HG02571 (cell line): Measurements from ENCODE around the gene PLEKHN1.
"Not testable (repeated sequence)": the region's sequence is repeated elsewhere in the genome, so short reads cannot be mapped to it uniquely, and the experiment has no call there.

Source experiments
- ATAC-seq: cut with Tn5 transposase; IDR thresholded peaks from one replicate; pipeline ENCODE4 v1.9.1; 2021; ENCODE audit warnings: mild to moderate bottlenecking, moderate library complexity; ENCODE audit not compliant: unreplicated experiment

PLEKHN1 gene

GRCh38 chr1:941588-942383, 24.5 kb upstream of the PLEKHN1 start:
- no peak for ATAC-seq

DNA sequence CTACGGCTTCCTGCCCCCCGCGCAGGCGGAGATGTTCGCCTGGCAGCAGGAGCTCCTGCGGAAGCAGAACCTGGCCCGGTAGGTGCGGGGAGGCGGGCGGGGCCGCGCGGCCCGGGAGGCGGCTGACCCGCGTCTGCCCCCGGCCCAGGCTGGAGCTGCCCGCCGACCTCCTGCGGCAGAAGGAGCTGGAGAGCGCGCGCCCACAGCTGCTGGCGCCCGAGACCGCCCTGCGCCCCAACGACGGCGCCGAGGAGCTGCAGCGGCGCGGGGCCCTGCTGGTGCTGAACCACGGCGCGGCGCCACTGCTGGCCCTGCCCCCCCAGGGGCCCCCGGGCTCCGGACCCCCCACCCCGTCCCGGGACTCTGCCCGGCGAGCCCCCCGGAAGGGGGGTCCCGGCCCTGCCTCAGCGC, 23.9 kb upstream of the PLEKHN1 start:
- no peak for ATAC-seq

DNA sequence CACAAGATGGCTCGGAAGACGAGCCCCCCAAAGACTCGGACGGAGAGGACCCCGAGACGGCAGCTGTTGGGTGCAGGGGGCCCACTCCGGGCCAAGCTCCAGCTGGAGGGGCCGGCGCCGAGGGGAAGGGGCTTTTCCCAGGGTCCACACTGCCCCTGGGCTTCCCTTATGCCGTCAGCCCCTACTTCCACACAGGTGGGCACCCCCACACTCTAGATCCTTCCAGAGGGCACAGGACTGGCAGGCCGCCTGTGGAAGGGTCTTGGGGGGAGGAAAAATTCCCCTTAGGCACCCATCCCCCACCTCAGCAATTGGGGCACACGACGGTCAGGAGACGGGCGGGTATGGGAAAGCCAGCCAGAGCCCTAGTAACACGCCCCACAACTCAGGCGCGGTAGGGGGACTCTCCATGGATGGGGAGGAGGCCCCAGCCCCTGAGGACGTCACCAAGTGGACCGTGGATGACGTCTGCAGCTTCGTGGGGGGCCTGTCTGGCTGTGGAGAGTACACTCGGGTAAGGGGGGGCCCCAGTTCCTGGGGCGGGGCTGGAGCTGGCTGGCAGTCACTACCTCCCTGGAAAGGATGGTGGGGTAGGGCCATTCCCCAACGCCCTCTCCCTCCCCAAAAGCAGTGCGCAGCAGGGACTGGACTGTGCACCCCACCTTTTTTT, 23.3 kb upstream of the PLEKHN1 start:
- no peak for ATAC-seq

- ATAC-seq: no peak
Observed at GRCh38 chr1:943545-944340, 22.5 kb upstream of the PLEKHN1 start.

DNA sequence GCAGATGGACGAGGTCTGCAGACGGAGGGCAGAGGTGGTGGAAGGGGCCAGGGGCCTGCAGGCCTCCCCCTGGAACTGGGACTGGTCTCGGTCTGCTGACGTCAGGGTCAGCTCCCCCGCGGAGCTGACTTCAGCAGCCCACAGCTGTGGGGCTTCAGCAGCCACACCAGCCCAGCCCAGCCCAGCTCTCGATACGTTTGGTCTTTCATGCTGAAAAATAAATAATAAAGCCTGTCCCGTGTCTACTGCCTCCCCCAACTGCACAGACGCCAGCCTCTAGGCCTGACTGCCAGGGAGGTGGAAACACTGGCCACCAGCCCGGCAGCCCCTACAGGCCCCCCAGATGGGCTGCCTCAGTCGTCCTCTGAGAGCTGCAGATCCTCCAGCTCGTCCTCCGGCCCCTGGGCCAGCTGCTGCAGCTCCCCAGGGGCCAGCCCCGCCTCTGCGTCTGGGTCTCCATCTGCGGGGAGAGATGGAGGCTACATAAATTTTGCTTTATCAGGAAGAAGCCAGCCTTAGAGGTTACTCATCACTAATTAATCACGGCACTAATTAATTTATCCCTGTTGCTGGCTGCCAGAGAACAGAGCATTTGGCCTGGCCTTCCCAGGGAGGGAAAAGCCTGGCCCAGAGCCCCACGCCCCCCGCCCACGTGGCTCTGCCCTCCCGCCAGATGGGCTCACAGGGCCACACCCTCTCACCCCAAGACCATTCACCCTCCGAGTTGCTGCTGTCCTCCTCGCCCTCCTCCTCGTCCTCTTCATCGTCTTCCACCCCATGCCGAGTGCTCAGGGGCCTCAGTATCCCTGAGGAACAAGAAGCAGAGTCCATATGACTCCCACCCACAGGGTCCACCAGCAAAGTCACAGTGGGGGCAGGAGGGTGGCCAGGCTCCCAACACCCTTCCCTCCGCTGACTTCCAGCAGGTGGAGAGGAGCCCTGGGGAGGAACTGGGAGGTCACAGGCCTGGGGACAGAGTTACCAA, 21.6 kb upstream of the PLEKHN1 start:
- no peak for ATAC-seq

GRCh38 chr1:945688-946556, 20.4 kb upstream of the PLEKHN1 start:
- ATAC-seq: no peak

GRCh38 chr1:946811-947210, 19.5 kb upstream of the PLEKHN1 start:
- ATAC-seq: not testable (repeated sequence)

DNA sequence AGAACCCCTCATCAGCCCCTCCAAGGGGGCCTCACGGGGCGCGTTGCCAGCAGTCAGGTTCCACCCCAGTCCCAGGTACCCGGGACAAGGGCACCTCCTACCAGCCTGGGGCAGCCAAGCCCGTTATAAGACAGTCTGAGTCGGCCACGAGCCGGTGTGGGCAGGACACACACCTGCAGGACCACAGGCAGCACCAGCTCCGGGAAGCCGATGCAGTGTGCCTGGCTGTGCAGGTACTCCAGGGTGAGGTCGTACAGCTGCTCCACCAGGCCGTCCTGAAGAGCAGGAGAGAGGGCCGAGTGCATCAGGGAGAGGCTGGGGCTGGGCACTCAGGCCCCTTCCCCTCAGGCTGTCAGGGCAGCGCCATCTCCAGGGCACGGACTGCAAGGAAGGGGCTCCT, 18.3 kb upstream of the PLEKHN1 start:
- no peak for ATAC-seq

- no peak for ATAC-seq
Observed at GRCh38 chr1:950268-950667, 16.0 kb upstream of the PLEKHN1 start.

GRCh38 chr1:950881-951280, 15.4 kb upstream of the PLEKHN1 start:
- no peak for ATAC-seq

DNA sequence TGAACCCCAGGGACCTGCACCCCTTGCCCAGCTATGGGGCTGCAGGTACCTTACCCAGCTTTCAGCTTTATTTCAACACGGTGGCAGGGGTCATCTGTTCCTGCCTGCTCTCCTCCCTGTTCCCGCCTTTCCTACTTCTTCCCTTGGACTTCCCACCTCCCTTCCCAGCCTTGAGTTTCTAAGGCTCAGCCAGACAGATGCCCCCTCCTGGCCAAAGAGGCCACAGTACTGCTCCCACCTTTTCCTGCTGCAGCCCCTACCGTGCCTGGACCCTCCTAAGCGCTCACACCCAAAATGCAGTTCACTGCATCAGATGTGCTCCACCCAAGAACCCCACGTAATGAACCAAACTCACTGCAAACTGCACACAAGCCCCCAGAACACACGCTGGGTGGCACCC, 14.9 kb upstream of the PLEKHN1 start:
- ATAC-seq: no peak

DNA sequence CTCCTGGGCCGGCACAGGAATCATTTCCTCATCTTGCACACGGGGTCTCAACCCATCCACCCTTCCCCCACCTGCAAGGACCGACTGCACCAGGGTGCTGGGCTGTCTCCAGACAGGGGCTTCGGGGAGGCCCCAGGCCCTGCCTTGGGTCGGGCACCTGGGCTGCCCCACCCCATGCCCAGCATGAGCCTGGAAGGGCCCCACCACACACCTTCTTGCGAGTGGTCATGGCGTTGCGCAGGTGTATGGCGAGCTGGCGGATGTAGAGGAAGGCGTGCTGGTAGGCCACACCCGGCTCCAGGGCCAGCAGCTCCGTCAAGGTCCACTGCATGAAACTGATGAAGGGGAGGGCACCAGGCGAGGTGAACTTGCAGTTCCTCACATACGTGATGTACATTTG, 14.1 kb upstream of the PLEKHN1 start:
- no peak for ATAC-seq

DNA sequence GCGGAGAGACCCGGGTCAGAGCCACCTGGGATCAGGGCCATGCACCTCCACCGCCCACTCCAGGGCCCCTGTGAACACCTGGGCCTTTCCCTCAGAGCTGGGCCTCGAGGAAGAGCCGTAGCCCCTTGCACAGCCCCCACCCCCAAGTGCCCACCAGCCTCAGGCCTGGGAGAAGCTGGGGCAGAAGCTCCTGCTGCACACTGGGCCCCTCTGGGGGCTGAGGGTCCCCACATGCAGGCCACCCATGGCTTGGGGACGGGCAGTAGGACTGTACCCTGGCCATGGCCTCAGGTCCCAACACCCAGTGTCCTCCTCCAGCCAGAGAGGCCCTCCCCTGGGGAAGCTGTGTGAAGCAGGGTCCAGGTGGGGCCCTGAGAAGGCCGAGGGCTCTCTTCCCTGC, 13.7 kb upstream of the PLEKHN1 start:
- no peak for ATAC-seq

DNA sequence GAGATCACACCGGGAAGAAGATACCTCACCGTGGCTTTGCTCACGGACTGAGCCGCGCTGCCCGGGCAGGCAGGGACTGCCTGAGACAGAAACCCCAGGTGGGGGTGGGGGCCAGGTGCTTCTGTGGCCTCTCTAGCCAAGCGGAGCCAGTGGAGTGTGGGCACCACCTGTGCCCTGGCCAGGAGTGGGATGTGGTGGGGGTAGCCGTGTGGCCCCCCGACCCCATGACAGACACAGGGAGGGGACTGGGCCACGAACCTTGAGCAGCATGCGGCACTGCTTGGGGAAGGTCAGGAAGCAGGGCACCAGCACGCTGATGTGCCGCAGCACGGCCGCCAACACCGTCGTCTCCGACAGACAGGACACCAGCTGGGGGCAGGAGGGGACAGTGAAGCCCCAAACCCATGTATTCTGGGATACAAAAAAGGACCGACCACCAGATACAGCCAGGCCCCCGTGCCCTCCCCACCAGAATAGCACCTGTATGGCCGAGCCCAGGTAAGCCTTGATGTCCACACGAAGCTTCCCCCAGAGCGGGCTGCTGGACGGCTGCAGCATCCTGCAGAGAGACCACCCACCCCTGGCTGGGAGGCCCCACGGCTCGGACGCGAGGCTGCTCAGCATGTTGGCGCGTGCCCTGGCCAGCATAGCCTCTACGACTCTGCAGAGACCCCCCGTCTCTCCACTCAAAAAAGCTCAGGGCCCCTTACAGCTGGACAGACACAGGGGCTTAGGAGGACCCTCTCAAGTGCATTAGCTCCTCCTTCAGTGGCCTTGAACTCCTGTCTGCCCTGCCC, 12.6 kb upstream of the PLEKHN1 start:
- no peak for ATAC-seq

- ATAC-seq: no peak
Observed at GRCh38 chr1:954927-955326, 11.4 kb upstream of the PLEKHN1 start.

DNA sequence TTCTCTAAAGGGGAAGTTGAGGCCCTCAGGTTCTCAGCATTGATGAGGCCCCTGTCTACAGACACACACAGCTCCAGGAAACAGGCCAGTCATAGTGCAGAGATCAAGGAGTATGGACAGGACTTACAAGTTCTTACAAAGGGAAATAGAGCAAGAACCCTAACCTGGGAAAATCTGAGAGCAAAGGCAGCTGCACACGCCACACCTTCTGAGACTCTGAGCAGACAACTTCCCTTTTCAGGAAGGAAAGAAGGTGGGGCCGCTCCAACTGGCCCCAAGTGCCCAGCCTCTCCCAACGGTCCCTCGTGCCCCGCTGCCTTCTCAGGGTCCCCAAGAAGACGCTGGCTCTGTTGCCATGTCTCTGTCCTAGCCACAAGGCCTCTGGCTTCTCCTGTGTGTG, 10.8 kb upstream of the PLEKHN1 start:
- ATAC-seq: no peak

DNA sequence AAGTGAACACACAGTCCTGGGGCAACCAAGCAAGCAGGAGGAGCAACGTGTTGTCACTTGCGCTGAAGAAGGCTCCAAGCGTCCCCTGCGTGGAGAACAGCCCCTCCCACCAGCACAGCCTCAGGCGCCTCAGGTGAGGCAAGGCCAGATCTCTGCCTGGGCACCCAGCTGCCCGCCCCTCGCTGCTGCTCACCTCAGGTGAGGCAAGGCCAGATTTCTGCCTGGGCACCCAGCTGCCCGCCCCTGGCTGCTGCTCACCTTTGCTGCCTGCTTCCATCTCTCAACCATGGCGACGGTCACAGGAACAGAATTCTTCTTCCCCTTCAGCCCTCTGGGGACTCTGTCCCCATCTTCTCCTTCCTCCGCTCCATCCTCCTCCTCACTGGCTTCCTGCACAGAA, 9.6 kb upstream of the PLEKHN1 start:
- no peak for ATAC-seq

DNA sequence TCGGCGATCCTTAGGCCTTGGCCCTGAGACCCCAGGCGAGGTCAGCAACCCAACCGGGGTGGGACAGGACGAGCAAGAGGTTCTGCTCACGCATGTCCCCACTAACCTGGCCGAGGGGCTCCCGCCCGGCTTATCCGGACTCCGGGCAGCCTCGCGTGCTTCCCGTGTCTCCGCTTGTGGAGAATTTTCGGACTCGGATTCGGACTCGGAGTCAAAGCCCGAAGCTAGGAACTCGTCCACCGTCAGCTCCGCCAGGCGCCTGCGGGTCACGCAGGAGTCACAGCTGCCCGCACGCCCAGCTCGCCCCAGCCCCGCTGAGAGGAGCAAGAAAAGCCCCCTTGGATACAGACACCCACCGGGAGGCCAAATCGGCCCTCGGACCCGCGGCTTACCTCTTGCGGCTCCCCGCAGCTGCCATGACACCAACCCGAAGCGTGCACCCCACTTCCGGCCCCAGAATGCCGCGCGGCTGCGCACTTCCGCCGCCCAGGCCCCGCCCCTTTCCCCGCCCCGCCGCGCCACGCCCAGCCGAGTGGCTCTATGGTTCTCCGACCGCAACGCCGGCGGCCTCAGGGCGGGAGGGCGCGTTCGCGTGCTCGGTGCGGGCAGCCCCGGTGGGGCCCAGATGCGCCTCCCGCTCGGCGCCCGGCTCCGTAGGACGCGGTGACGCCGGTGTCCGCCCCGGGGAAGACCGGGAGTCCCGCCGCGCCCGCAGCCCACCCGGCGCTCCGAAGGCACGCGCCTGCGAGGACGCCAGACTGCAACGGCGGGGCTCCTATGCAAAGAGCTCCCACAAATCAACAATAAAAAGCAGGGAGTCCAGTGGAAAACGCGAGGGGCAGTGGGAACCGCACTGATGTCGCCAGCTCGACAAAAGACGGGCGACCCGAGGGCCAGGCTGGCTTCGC, 7.2 kb upstream of the PLEKHN1 start, which contains the start of gene NOC2L:
NOC2L (minus strand) TSS at position 434 of the 908 bp plus-strand sequence; CDS start at position 418, 16 bp downstream.
- peak; percentile 63 for ATAC-seq
